ENCODE data around the gene SLC31A1.
"Not testable (repeated sequence)": the region's sequence is repeated elsewhere in the genome, so short reads cannot be mapped to it uniquely, and the experiment has no call there.

The SLC31A1 gene

GRCh38 chr9:113261917-113262671 lies 40.8 kb downstream of the SLC31A1 start:
- no peak for DNase-seq (ENCODE audit: low read depth in 2 of 2)

- DNase-seq (ENCODE audit: low read depth in 2 of 2), result no peak
These were observed 44.8 kb downstream of the SLC31A1 start for GRCh38 chr9:113266174-113266573.

- no peak for DNase-seq (ENCODE audit: low read depth in 2 of 2)
These were observed 46.7 kb downstream of the SLC31A1 start for GRCh38 chr9:113267911-113268566.

- no peak for DNase-seq (ENCODE audit: low read depth in 2 of 2)
These were observed 48.0 kb downstream of the SLC31A1 start for GRCh38 chr9:113269355-113269754.

GRCh38 chr9:113269871-113270270 lies 48.5 kb downstream of the SLC31A1 start:
- no peak for DNase-seq (ENCODE audit: low read depth in 2 of 2)

GRCh38 chr9:113274474-113275156 lies 53.3 kb downstream of the SLC31A1 start:
- no peak for DNase-seq (ENCODE audit: low read depth in 2 of 2)

GRCh38 chr9:113275157-113276131 lies 54.1 kb downstream of the SLC31A1 start, which contains the start of the genes CDC26 and PRPF4:
Gene CDC26 (minus strand): TSS chr9:113275572. CDS start chr9:113272507, 3,065 bp downstream.
Gene PRPF4 (plus strand): TSS chr9:113275658. CDS start chr9:113275744, 86 bp downstream.
- peak; percentile 91 to 95 for DNase-seq (ENCODE audit: low read depth in 2 of 2)

GRCh38 chr9:113278840-113279239 lies 57.5 kb downstream of the SLC31A1 start:
- DNase-seq (ENCODE audit: low read depth in 2 of 2), result no peak

- no peak for DNase-seq (ENCODE audit: low read depth in 2 of 2)
These were observed 60.0 kb downstream of the SLC31A1 start for GRCh38 chr9:113281356-113281755.

GRCh38 chr9:113289091-113289490 lies 67.7 kb downstream of the SLC31A1 start:
- DNase-seq (ENCODE audit: low read depth in 2 of 2), result no peak

GRCh38 chr9:113290052-113290607 lies 68.8 kb downstream of the SLC31A1 start:
- no peak for DNase-seq (ENCODE audit: low read depth in 2 of 2)

GRCh38 chr9:113293285-113293878 lies 72.0 kb downstream of the SLC31A1 start:
- no peak for DNase-seq (ENCODE audit: low read depth in 2 of 2)

GRCh38 chr9:113296247-113296646 lies 74.9 kb downstream of the SLC31A1 start:
- not testable (repeated sequence) for DNase-seq (ENCODE audit: low read depth in 2 of 2)

GRCh38 chr9:113296796-113297558 lies 75.6 kb downstream of the SLC31A1 start:
- DNase-seq (ENCODE audit: low read depth in 2 of 2), result no peak

GRCh38 chr9:113298311-113298710 lies 77.0 kb downstream of the SLC31A1 start:
- no peak for DNase-seq (ENCODE audit: low read depth in 2 of 2)

- DNase-seq (ENCODE audit: low read depth in 2 of 2), result no peak
These were observed 77.8 kb downstream of the SLC31A1 start for GRCh38 chr9:113298924-113299770.

GRCh38 chr9:113299800-113300292 lies 78.5 kb downstream of the SLC31A1 start:
- DNase-seq (ENCODE audit: low read depth in 2 of 2), result no peak

- no peak for DNase-seq (ENCODE audit: low read depth in 2 of 2)
These were observed 80.2 kb downstream of the SLC31A1 start for GRCh38 chr9:113301548-113301947.

Measured in stimulated activated CD8-positive, alpha-beta memory T cell treated with anti-CD3 and anti-CD28 coated beads, Interleukin-2, amount 100 ng/mL, for 48 hours (primary cell).